HEK293 (cell line): Measurements from ENCODE around the gene RPS23.

Source experiments
- GLIS1 ChIP-seq: fragments of 450-650 bp; formaldehyde crosslinking; IDR thresholded peaks from 2 replicates; pipeline ENCODE4 v1.5.1; 2016; ENCODE audit warnings: missing biosample characterization, missing genetic modification characterization
- SP2 ChIP-seq: fragments of 450-650 bp; formaldehyde crosslinking; IDR thresholded peaks from 2 replicates; pipeline ENCODE4 v1.5.1; 2016; ENCODE audit warnings: missing biosample characterization, missing genetic modification characterization
- WT1 ChIP-seq: fragments of 450-650 bp; formaldehyde crosslinking; IDR thresholded peaks from 2 replicates; pipeline ENCODE4 v1.5.1; 2016; ENCODE audit warnings: missing biosample characterization, missing genetic modification characterization
- ZBTB21 ChIP-seq: fragments of 450-650 bp; formaldehyde crosslinking; IDR thresholded peaks from 2 replicates; pipeline ENCODE4 v1.5.1; 2017; ENCODE audit warnings: missing biosample characterization, missing genetic modification characterization
- ZBTB8A ChIP-seq: fragments of 450-650 bp; formaldehyde crosslinking; IDR thresholded peaks from 2 replicates; pipeline ENCODE4 v1.5.1; 2016; ENCODE audit warnings: missing biosample characterization, missing genetic modification characterization
- ZFP41 ChIP-seq: fragments of 450-650 bp; formaldehyde crosslinking; IDR thresholded peaks from 2 replicates; pipeline ENCODE4 v1.5.1; 2016; ENCODE audit warnings: missing biosample characterization, missing genetic modification characterization, borderline replicate concordance
- ZNF274 ChIP-seq, 2 experiments: fragments of 200-500 bp in 1 of 2; fragments of 450-650 bp in 1 of 2; sonication (Bioruptor generic) in 1 of 2; formaldehyde crosslinking in 1 of 2; IDR thresholded peaks; 2 replicates each; pipeline versions ENCODE4 v1.5.1 to v1.6.1; 2014 to 2016; ENCODE audit warnings: borderline replicate concordance in 1 of 2, inconsistent platforms in 1 of 2, low read length in 1 of 2, missing biosample characterization in 1 of 2, missing genetic modification characterization in 1 of 2
- ZNF423 ChIP-seq: fragments of 450-650 bp; formaldehyde crosslinking; IDR thresholded peaks from 2 replicates; pipeline ENCODE4 v1.5.1; 2016; ENCODE audit warnings: missing biosample characterization, missing genetic modification characterization
- ZNF501 ChIP-seq: fragments of 450-650 bp; formaldehyde crosslinking; IDR thresholded peaks from 2 replicates; pipeline ENCODE4 v1.5.1; 2016; ENCODE audit warnings: missing biosample characterization, missing genetic modification characterization
- ZNF521 ChIP-seq: fragments of 450-650 bp; formaldehyde crosslinking; IDR thresholded peaks from 2 replicates; pipeline ENCODE4 v1.5.1; 2017; ENCODE audit warnings: missing biosample characterization, mild to moderate bottlenecking, missing genetic modification characterization
- ZNF664 ChIP-seq: fragments of 450-650 bp; formaldehyde crosslinking; IDR thresholded peaks from 2 replicates; pipeline ENCODE4 v1.5.1; 2016; ENCODE audit warnings: missing biosample characterization, missing genetic modification characterization
- TF ChIP-seq, protein P1 (sequence below): fragments of 450-650 bp; formaldehyde crosslinking; IDR thresholded peaks from 2 replicates; pipeline ENCODE4 v1.5.1; 2016; ENCODE audit warnings: missing biosample characterization, missing genetic modification characterization
- TF ChIP-seq, protein P2 (sequence below): fragments of 450-650 bp; formaldehyde crosslinking; IDR thresholded peaks from 2 replicates; pipeline ENCODE4 v1.5.1; 2017; ENCODE audit warnings: missing biosample characterization, missing genetic modification characterization

GRCh38 chr5:82265047-82265446 lies 13.1 kb downstream of the RPS23 start:
- TF ChIP-seq ZNF501, result no peak
- TF ChIP-seq, protein P1, sequence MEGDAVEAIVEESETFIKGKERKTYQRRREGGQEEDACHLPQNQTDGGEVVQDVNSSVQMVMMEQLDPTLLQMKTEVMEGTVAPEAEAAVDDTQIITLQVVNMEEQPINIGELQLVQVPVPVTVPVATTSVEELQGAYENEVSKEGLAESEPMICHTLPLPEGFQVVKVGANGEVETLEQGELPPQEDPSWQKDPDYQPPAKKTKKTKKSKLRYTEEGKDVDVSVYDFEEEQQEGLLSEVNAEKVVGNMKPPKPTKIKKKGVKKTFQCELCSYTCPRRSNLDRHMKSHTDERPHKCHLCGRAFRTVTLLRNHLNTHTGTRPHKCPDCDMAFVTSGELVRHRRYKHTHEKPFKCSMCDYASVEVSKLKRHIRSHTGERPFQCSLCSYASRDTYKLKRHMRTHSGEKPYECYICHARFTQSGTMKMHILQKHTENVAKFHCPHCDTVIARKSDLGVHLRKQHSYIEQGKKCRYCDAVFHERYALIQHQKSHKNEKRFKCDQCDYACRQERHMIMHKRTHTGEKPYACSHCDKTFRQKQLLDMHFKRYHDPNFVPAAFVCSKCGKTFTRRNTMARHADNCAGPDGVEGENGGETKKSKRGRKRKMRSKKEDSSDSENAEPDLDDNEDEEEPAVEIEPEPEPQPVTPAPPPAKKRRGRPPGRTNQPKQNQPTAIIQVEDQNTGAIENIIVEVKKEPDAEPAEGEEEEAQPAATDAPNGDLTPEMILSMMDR (tag by site-specific recombination), result no peak
- TF ChIP-seq ZFP41 (tag by site-specific recombination), result no peak
- no peak for TF ChIP-seq ZBTB8A (tag by site-specific recombination)
- TF ChIP-seq WT1 (tag by site-specific recombination), result no peak
- TF ChIP-seq GLIS1, result no peak
- TF ChIP-seq, protein P2, sequence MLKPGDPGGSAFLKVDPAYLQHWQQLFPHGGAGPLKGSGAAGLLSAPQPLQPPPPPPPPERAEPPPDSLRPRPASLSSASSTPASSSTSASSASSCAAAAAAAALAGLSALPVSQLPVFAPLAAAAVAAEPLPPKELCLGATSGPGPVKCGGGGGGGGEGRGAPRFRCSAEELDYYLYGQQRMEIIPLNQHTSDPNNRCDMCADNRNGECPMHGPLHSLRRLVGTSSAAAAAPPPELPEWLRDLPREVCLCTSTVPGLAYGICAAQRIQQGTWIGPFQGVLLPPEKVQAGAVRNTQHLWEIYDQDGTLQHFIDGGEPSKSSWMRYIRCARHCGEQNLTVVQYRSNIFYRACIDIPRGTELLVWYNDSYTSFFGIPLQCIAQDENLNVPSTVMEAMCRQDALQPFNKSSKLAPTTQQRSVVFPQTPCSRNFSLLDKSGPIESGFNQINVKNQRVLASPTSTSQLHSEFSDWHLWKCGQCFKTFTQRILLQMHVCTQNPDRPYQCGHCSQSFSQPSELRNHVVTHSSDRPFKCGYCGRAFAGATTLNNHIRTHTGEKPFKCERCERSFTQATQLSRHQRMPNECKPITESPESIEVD (tag by site-specific recombination), result no peak
- no peak for TF ChIP-seq SP2
- TF ChIP-seq ZNF274 (IDR thresholded peaks at IDR 0.05; ENCODE audit: low read length), result no peak
- TF ChIP-seq ZNF274 (tag by site-specific recombination; IDR thresholded peaks at IDR 0.05; ENCODE audit: borderline replicate concordance), result no peak
- TF ChIP-seq ZNF664 (tag by site-specific recombination), result no peak
- TF ChIP-seq ZNF521 (tag by site-specific recombination), result no peak
- no peak for TF ChIP-seq ZNF423 (tag by site-specific recombination)
- no peak for TF ChIP-seq ZBTB21 (tag by site-specific recombination)
